Nephron (organoid): Measurements from ENCODE around the gene TRDN.

ENCODE experiments used
- H3K27ac Mint-ChIP-seq, 3 experiments: 2 replicates each; pipeline ENCODE4 v1.8.0; 2020; ENCODE audit warnings: mixed read lengths in 3 of 3, mild to moderate bottlenecking in 2 of 3, moderate library complexity in 1 of 3
- H3K27me3 Mint-ChIP-seq: 2 replicates; pipeline ENCODE4 v1.8.0; 2021; ENCODE audit warnings: low read depth, mild to moderate bottlenecking, moderate library complexity, mixed read lengths
- H3K36me3 Mint-ChIP-seq: 2 replicates; pipeline ENCODE4 v1.8.0; 2020; ENCODE audit warnings: low read depth, mixed read lengths
- H3K4me1 Mint-ChIP-seq: 2 replicates; pipeline ENCODE4 v1.8.0; 2020; ENCODE audit warnings: mixed read lengths
- H3K4me3 Mint-ChIP-seq, 3 experiments: 2 replicates each; pipeline ENCODE4 v1.8.0; 2020; ENCODE audit warnings: mild to moderate bottlenecking in 3 of 3, mixed read lengths in 3 of 3, moderate library complexity in 2 of 3
- H3K9me3 Mint-ChIP-seq: 2 replicates; pipeline ENCODE4 v1.8.0; 2020; ENCODE audit warnings: mixed read lengths
- TF ChIP-seq, protein P1 (sequence below), 3 experiments: fragments of 200-600 bp; sonication (generic); IDR thresholded peaks; one replicate each; pipeline ENCODE4 v1.5.0; 2021; ENCODE audit warnings: antibody characterized with exemption in 3 of 3; ENCODE audit not compliant: unreplicated experiment in 3 of 3

Gene TRDN

DNA sequence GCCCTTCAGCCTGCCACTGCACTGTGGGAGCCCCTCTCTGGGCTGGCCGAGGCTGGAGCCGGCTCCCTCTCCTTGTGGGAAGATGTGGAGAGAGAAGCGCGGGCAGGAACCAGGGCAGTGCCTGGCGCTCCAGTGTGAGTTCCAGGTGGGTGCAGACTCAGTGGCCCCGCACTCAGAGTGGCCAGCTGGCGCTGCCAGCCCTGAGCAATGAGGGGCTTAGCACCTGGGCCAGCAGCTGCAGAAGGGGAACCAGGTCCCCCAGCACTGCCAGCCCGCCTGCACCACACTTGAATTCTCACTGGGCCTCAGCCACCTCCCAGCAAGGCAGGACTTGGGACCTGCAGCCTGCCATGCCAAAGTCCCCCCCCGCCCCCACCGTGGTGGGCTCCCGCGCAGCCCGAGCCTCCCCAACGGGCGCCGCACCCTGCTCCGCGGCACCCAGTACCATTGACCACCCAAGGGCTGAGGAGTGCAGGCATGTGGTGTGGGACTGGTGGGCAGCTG lies 434.8 kb downstream of the TRDN start:
- Mint-ChIP-seq H3K4me1 (no peaks in the 10 kb centered on the region), H3K9me3 (peaks cover 11% of the 10 kb centered on the region), H3K27me3 (no peaks in the 10 kb centered on the region), H3K27ac (no peak overlapping the region), H3K4me3 (no peak overlapping the region), H3K36me3 (no peaks in the 10 kb centered on the region)
- TF ChIP-seq, protein P1, sequence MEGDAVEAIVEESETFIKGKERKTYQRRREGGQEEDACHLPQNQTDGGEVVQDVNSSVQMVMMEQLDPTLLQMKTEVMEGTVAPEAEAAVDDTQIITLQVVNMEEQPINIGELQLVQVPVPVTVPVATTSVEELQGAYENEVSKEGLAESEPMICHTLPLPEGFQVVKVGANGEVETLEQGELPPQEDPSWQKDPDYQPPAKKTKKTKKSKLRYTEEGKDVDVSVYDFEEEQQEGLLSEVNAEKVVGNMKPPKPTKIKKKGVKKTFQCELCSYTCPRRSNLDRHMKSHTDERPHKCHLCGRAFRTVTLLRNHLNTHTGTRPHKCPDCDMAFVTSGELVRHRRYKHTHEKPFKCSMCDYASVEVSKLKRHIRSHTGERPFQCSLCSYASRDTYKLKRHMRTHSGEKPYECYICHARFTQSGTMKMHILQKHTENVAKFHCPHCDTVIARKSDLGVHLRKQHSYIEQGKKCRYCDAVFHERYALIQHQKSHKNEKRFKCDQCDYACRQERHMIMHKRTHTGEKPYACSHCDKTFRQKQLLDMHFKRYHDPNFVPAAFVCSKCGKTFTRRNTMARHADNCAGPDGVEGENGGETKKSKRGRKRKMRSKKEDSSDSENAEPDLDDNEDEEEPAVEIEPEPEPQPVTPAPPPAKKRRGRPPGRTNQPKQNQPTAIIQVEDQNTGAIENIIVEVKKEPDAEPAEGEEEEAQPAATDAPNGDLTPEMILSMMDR (IDR thresholded peaks at IDR 0.05; ENCODE audit: unreplicated experiment in 3 of 3), result no peak

DNA sequence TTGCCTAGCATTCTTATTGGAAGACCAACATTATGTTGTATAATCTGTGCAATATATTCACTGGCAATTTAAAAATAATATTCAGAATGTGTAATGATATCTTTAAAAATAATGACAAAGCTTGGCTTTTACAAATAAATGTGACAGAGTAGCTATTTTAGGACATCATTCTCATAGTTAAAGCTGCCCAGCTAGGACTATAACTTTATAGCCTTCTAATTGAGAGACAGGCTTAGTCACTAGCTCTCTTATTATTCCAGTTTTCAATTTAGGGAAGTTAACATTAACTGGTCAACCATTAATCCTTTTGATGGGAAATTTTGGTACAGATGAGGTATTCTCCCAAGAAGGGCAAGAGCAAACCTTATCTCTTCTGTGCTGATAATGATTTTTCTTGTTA lies 443.5 kb downstream of the TRDN start:
- no peak overlapping the region for H3K27ac Mint-ChIP-seq
- TF ChIP-seq, protein P1 (IDR thresholded peaks at IDR 0.05; ENCODE audit: unreplicated experiment in 3 of 3), result no peak

DNA sequence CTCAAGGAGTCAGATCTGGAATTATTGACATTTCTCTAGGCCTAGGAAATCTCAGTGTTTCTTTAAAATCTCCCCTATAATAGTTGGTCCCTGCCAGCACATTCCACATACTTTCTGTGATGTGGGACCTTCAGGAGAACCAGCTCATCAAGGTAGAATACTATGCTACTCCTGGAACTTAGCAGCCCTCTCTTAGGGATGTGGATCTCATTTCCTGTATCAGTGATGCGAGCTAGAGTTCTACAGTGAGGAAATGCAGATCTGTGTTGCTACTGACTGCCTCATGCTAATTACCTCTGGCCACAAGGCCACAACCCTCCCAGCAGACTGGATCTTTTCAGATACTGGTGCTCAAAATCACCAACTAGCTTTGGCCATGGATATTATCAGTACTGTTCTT lies 446.9 kb downstream of the TRDN start:
- H3K9me3 Mint-ChIP-seq, result no peaks in the 10 kb centered on the region
- no peaks in the 10 kb centered on the region for H3K36me3 Mint-ChIP-seq
- no peak overlapping the region for H3K27ac Mint-ChIP-seq
- TF ChIP-seq, protein P1 (IDR thresholded peaks at IDR 0.05; ENCODE audit: unreplicated experiment in 3 of 3), result no peak
- H3K4me3 Mint-ChIP-seq, result no peak overlapping the region
- no peaks in the 10 kb centered on the region for H3K27me3 Mint-ChIP-seq
- no peaks in the 10 kb centered on the region for H3K4me1 Mint-ChIP-seq

More for the DNA sequence above, 443.5 kb downstream of the TRDN start:
- no peaks in the 10 kb centered on the region for H3K36me3 Mint-ChIP-seq
- no peaks in the 10 kb centered on the region for H3K9me3 Mint-ChIP-seq
- no peaks in the 10 kb centered on the region for H3K4me1 Mint-ChIP-seq
- no peak overlapping the region for H3K4me3 Mint-ChIP-seq
- H3K27me3 Mint-ChIP-seq, result no peaks in the 10 kb centered on the region

DNA sequence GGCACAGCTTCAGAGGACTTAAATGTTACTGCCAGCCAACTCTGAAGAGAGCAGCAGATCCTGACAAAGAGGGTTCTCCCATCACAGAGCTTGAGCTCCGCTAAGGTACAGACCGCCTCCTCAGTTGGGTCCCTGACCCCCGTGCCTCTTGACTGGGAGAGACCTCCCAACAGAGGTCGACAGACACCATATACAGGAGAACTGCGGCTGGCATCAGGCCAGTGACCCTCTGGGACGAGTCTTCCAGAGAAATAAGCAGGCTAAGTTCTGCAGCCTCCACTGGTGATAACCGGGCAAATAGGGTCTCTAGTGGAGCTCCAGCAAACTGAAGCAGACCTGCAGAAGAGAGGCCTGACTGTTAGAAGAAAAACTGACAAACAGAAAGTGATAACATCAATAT lies 453.8 kb downstream of the TRDN start:
- Mint-ChIP-seq H3K4me1 (no peaks in the 10 kb centered on the region), H3K36me3 (no peaks in the 10 kb centered on the region), H3K9me3 (peaks cover 6% of the 10 kb centered on the region), H3K27ac (no peak overlapping the region), H3K27me3 (peaks cover 4% of the 10 kb centered on the region), H3K4me3 (no peak overlapping the region)
- TF ChIP-seq, protein P1 (IDR thresholded peaks at IDR 0.05; ENCODE audit: unreplicated experiment in 3 of 3), result no peak

DNA sequence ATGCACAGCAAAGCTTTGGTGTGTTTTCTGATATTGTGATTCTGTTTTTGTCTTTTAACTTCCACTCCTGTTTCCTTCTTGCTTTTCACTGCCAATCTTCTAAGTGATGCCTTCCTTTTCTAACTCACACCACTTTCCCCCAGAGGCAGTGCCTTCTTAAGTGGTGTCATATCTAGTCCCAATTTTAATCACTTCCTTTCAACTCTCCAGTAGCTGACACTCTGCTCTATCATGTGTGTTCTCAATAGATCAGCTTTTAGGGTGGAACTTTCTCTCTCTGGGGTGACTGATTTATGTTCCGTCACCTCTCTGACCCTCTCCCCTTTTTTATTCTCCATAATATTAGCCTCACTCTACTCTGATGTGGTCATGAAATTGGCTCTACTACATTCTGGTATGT lies 460.0 kb downstream of the TRDN start:
- Mint-ChIP-seq H3K27ac (no peak overlapping the region), H3K36me3 (no peaks in the 10 kb centered on the region), H3K9me3 (peaks cover 6% of the 10 kb centered on the region), H3K4me3 (no peak overlapping the region), H3K4me1 (no peaks in the 10 kb centered on the region), H3K27me3 (no peaks in the 10 kb centered on the region)
- TF ChIP-seq, protein P1 (IDR thresholded peaks at IDR 0.05; ENCODE audit: unreplicated experiment in 3 of 3), result no peak

DNA sequence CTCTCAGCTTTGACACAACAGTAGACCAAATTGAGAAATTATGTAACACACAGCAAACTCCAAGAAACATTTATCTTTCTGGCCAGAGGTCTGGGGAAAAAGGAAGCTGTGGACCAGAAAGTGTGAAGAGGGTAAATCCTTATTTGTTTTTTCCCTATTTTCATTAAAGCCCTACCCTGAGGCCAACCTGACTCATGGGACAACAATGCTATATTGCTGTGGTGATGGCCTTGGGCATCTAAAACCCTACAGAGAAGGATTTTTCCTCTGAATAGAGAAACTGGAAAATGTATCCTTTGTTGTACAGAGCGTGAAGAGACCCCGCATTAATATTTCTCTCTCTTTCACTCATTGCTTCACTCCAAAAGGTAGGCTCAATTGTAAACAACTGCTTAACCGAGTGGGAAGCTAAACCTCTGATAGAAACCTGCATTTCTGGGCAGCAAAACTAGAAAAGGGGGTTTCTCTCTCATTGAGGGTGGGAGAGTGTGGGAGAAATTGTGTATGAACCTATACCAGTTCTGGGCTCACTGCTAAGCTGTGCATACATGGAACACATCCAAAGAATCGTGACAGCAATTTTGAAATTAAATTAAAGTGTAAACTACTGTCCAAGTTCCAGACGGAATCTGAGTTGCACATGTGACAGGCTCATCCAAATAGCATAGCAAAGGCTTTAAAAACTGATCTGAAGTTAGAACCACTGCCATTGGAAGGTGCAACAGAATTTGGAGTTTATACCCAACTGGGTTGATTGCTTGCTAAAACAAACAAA lies 465.2 kb downstream of the TRDN start:
- no peaks in the 10 kb centered on the region for H3K27me3 Mint-ChIP-seq
- H3K27ac Mint-ChIP-seq, result no peak overlapping the region
- H3K9me3 Mint-ChIP-seq, result no peaks in the 10 kb centered on the region
- H3K36me3 Mint-ChIP-seq, result no peaks in the 10 kb centered on the region
- H3K4me3 Mint-ChIP-seq, result no peak overlapping the region
- H3K4me1 Mint-ChIP-seq, result no peaks in the 10 kb centered on the region
- TF ChIP-seq, protein P1 (IDR thresholded peaks at IDR 0.05; ENCODE audit: unreplicated experiment in 3 of 3), result no peak
